OCI-LY3 (cell line): ENCODE measurements around the gene AFF2.

Experiments used
- H2AFZ ChIP-seq: fragments of 200-600, 300-600 bp; shearing (Covaris generic); 2 replicates; pipeline ENCODE4 v1.6.0; 2014; ENCODE audit warnings: antibody characterized with exemption, low read depth, low read length
- H3K27ac ChIP-seq: fragments of 200-600, 300-600 bp; sonication (generic); 2 replicates; pipeline ENCODE4 v1.5.1; 2014; ENCODE audit warnings: mild to moderate bottlenecking, low read length, moderate library complexity, mixed read lengths
- H3K27me3 ChIP-seq: fragments of 200-600, 300-600 bp; sonication (generic); 2 replicates; pipeline ENCODE4 v1.6.1; 2014; ENCODE audit warnings: low read depth, low read length, mixed read lengths
- H3K36me3 ChIP-seq: fragments of 200-600, 300-600 bp; sonication (generic); replicated peaks from 2 replicates; pipeline ENCODE3; 2014; ENCODE audit warnings: low read depth, low read length, mixed read lengths
- H3K4me1 ChIP-seq: fragments of 300-600, 200-600 bp; sonication (generic); 2 replicates; pipeline ENCODE4 v1.6.1; 2014; ENCODE audit warnings: low read length, mixed read lengths
- H3K4me2 ChIP-seq: fragments of 200-600, 300-600 bp; sonication (generic); 2 replicates; pipeline ENCODE4 v1.6.1; 2014; ENCODE audit warnings: low read length, mixed read lengths
- H3K4me3 ChIP-seq: fragments of 300-600, 200-600 bp; sonication (generic); 2 replicates; pipeline ENCODE4 v1.5.1; 2014; ENCODE audit warnings: antibody characterized with exemption, mild to moderate bottlenecking, low read length, moderate library complexity
- H3K79me2 ChIP-seq: fragments of 300-600, 200-600 bp; shearing (Covaris generic); 2 replicates; pipeline ENCODE4 v1.6.1; 2014; ENCODE audit warnings: mild to moderate bottlenecking, low read length, mixed read lengths
- H3K9ac ChIP-seq: fragments of 300-600, 200-600 bp; shearing (Covaris generic); 2 replicates; pipeline ENCODE4 v1.6.0; 2014; ENCODE audit warnings: mild to moderate bottlenecking, low read length, moderate library complexity
- H3K9me3 ChIP-seq: fragments of 200-600, 300-600 bp; shearing (Covaris generic); 2 replicates; pipeline ENCODE4 v1.6.1; 2014; ENCODE audit warnings: low read length, mixed read lengths; ENCODE audit not compliant: insufficient read depth
- H4K20me1 ChIP-seq: fragments of 200-600, 300-600 bp; sonication (generic); 2 replicates; pipeline ENCODE4 v1.6.1; 2016; ENCODE audit warnings: low read length, mixed read lengths; ENCODE audit not compliant: insufficient read depth
- CTCF ChIP-seq: fragments of 200-600, 300-600 bp; sonication (generic); IDR thresholded peaks from 2 replicates; pipeline ENCODE4 v1.5.1; 2014; ENCODE audit warnings: antibody characterized with exemption, low read length, low read depth
- EZH2phosphoT487 ChIP-seq: fragments of 200-600 bp; shearing (Covaris generic); IDR thresholded peaks from 2 replicates; pipeline ENCODE4 v1.6.1; 2018; ENCODE audit warnings: antibody characterized with exemption, mixed run types, low read depth

The AFF2 gene

GRCh38 chrX:148771440-148771839, 271.0 kb downstream of the AFF2 start:
- no peak for TF ChIP-seq EZH2phosphoT487
- no peak for TF ChIP-seq CTCF

GRCh38 chrX:148774276-148774675, 273.9 kb downstream of the AFF2 start:
- no peak overlapping the region for H3K9ac ChIP-seq
- H3K4me3 ChIP-seq = no peak overlapping the region
- no peak overlapping the region for H3K4me2 ChIP-seq
- no peaks in the 10 kb centered on the region for H3K4me1 ChIP-seq
- no peaks in the 10 kb centered on the region for H4K20me1 ChIP-seq
- H3K9me3 ChIP-seq = no peaks in the 10 kb centered on the region
- no peak overlapping the region for H2AFZ ChIP-seq
- TF ChIP-seq EZH2phosphoT487 (no peak), CTCF (no peak)
- no peaks in the 10 kb centered on the region for H3K79me2 ChIP-seq
- H3K27me3 ChIP-seq = no peaks in the 10 kb centered on the region
- no peak overlapping the region for H3K27ac ChIP-seq
- H3K36me3 ChIP-seq = no peaks in the 10 kb centered on the region

More at GRCh38 chrX:148771440-148771839, 271.0 kb downstream of the AFF2 start:
- H3K36me3 ChIP-seq = no peaks in the 10 kb centered on the region
- no peak overlapping the region for H3K4me2 ChIP-seq
- H2AFZ ChIP-seq = no peak overlapping the region
- no peak overlapping the region for H3K27ac ChIP-seq
- no peak overlapping the region for H3K9ac ChIP-seq
- no peaks in the 10 kb centered on the region for H3K79me2 ChIP-seq
- H3K4me1 ChIP-seq = no peaks in the 10 kb centered on the region
- H3K4me3 ChIP-seq = no peak overlapping the region
- no peaks in the 10 kb centered on the region for H3K27me3 ChIP-seq
- H3K9me3 ChIP-seq = no peaks in the 10 kb centered on the region
- no peaks in the 10 kb centered on the region for H4K20me1 ChIP-seq

- Histone ChIP-seq H3K79me2 (no peaks in the 10 kb centered on the region), H3K4me3 (peak overlapping the region; percentile 76), H2AFZ (no peak overlapping the region), H4K20me1 (no peaks in the 10 kb centered on the region), H3K4me2 (peak overlapping the region; percentile 84; the same call in 1 of the 2 replicates), H3K9ac (no peak overlapping the region), H3K27ac (no peak overlapping the region), H3K9me3 (no peaks in the 10 kb centered on the region), H3K27me3 (no peaks in the 10 kb centered on the region), H3K36me3 (no peaks in the 10 kb centered on the region), H3K4me1 (peaks cover 29% of the 10 kb centered on the region)
- TF ChIP-seq CTCF (no peak), EZH2phosphoT487 (no peak)
Observed at GRCh38 chrX:148784137-148784536, 283.7 kb downstream of the AFF2 start.

GRCh38 chrX:148784856-148785255, 284.4 kb downstream of the AFF2 start:
- TF ChIP-seq CTCF = no peak
- TF ChIP-seq EZH2phosphoT487 = no peak
- H3K4me1 ChIP-seq = peaks cover 29% of the 10 kb centered on the region
- peak overlapping the region; percentile 79 for H3K27ac ChIP-seq
- no peaks in the 10 kb centered on the region for H3K9me3 ChIP-seq
- peak overlapping the region; percentile 84 for H3K4me2 ChIP-seq
- no peaks in the 10 kb centered on the region for H3K36me3 ChIP-seq
- peak overlapping the region; percentile 52 for H3K9ac ChIP-seq
- no peaks in the 10 kb centered on the region for H4K20me1 ChIP-seq
- no peaks in the 10 kb centered on the region for H3K27me3 ChIP-seq
- peak overlapping the region; percentile 76 for H3K4me3 ChIP-seq
- H3K79me2 ChIP-seq = no peaks in the 10 kb centered on the region
- peak overlapping the region; percentile 89 for H2AFZ ChIP-seq
